Measurements from ENCODE around the gene TMEM26. TPM values are rescaled to one million over a fixed set of nuclear protein-coding genes. Genes with fewer than 3 reads are reported as not detected.
A peak's percentile ranks its signal among the peaks of the same experiment; 100 is the strongest.

Gene TMEM26
- polyA plus RNA-seq, 1 experiment, result 1.3 TPM

DNA sequence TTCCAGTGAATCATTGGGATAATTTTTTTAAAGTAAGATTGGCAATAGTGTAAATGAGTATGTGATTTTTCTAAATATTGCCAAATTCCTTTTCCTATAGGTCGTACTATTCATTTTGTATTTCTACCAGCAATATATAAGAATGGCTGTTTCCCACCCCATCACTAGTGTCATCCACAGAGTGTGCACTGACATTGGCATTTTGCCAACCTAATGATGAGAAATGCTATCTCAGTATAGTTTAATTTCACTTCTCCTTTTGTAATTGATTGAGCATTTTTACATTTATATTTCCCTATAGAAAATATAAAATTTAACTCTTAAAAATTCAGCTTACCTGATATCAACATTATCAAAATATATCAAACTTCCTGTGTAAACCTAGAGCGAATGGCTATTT lies 17.6 kb upstream of the TMEM26 start:
- ChIA-PET POLR2A (no interaction called here), CTCF (no interaction called here)
- H3K36me3 ChIP-seq (ENCODE audit: control insufficient read depth, insufficient read depth, low read length), result no peaks in the 10 kb centered on the region
- TF ChIP-seq, protein P1, sequence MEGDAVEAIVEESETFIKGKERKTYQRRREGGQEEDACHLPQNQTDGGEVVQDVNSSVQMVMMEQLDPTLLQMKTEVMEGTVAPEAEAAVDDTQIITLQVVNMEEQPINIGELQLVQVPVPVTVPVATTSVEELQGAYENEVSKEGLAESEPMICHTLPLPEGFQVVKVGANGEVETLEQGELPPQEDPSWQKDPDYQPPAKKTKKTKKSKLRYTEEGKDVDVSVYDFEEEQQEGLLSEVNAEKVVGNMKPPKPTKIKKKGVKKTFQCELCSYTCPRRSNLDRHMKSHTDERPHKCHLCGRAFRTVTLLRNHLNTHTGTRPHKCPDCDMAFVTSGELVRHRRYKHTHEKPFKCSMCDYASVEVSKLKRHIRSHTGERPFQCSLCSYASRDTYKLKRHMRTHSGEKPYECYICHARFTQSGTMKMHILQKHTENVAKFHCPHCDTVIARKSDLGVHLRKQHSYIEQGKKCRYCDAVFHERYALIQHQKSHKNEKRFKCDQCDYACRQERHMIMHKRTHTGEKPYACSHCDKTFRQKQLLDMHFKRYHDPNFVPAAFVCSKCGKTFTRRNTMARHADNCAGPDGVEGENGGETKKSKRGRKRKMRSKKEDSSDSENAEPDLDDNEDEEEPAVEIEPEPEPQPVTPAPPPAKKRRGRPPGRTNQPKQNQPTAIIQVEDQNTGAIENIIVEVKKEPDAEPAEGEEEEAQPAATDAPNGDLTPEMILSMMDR (IDR thresholded peaks at IDR 0.05; ENCODE audit: insufficient read depth, low read depth, low read length), result no peak
- H3K4me3 ChIP-seq (ENCODE audit: low read depth, low read length), result no peak overlapping the region
- no peak for DNase-seq (ENCODE audit: low read depth)
- no peaks in the 10 kb centered on the region for H3K27me3 ChIP-seq (ENCODE audit: control insufficient read depth, insufficient read depth, low read length)

GRCh38 chr10:61465901-61466632 lies 12.9 kb upstream of the TMEM26 start:
- H3K27me3 ChIP-seq (ENCODE audit: control insufficient read depth, insufficient read depth, low read length), result no peaks in the 10 kb centered on the region
- ChIA-PET POLR2A (no interaction called here), CTCF (no interaction called here)
- H3K36me3 ChIP-seq (ENCODE audit: control insufficient read depth, insufficient read depth, low read length), result no peaks in the 10 kb centered on the region
- TF ChIP-seq, protein P1 (IDR thresholded peaks at IDR 0.05; ENCODE audit: insufficient read depth, low read depth, low read length), result no peak
- no peak overlapping the region for H3K4me3 ChIP-seq (ENCODE audit: low read depth, low read length)
- no peak for DNase-seq (ENCODE audit: low read depth)

- DNase-seq (ENCODE audit: low read depth), result no peak
- no peaks in the 10 kb centered on the region for H3K27me3 ChIP-seq (ENCODE audit: control insufficient read depth, insufficient read depth, low read length)
- H3K36me3 ChIP-seq (ENCODE audit: control insufficient read depth, insufficient read depth, low read length), result no peaks in the 10 kb centered on the region
- no peak overlapping the region for H3K4me3 ChIP-seq (ENCODE audit: low read depth, low read length)
- CTCF ChIA-PET, result no interaction called here
- TF ChIP-seq, protein P1 (IDR thresholded peaks at IDR 0.05; ENCODE audit: insufficient read depth, low read depth, low read length), result no peak
- POLR2A ChIA-PET, result no interaction called here
Observed at GRCh38 chr10:61465171-61465496, 12.0 kb upstream of the TMEM26 start.

DNA sequence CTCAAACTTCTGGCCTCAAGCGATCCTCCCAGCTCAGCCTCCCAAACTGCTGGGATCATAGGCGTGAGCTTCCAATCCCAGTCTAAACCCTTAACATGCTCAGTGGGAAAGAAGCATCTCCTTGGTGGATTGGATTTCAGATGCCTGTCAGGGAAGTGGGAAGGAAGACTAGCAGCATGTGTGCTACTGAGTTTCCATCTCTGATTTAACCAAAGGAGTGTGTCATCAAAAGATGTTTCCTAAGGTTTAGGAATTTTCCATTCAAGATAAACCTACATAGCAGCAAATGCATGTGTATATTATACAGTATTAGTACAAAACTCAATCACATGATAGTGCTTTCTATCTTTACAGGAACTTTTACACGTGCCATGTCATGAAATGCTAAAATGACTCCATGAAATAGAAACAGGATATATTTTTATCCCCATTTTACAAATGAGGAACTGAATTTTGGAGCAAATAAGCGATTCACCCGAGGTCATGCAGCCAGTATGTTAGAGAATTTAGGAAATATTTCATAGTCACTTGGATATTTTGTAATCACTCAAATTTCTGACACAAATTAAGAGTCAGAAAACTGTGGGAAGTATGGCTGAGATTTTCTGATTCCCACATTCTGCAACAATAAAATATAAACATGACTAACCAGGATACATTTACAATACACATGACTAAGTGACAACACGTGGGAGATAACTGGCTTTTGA lies 11.4 kb upstream of the TMEM26 start:
- POLR2A ChIA-PET, result no interaction called here
- H3K4me3 ChIP-seq (ENCODE audit: low read depth, low read length), result no peak overlapping the region
- peak; percentile 45 for DNase-seq (ENCODE audit: low read depth)
- H3K36me3 ChIP-seq (ENCODE audit: control insufficient read depth, insufficient read depth, low read length), result no peaks in the 10 kb centered on the region
- TF ChIP-seq, protein P1 (IDR thresholded peaks at IDR 0.05; ENCODE audit: insufficient read depth, low read depth, low read length), result no peak
- H3K27me3 ChIP-seq (ENCODE audit: control insufficient read depth, insufficient read depth, low read length), result no peaks in the 10 kb centered on the region
- CTCF ChIA-PET, result no interaction called here

DNA sequence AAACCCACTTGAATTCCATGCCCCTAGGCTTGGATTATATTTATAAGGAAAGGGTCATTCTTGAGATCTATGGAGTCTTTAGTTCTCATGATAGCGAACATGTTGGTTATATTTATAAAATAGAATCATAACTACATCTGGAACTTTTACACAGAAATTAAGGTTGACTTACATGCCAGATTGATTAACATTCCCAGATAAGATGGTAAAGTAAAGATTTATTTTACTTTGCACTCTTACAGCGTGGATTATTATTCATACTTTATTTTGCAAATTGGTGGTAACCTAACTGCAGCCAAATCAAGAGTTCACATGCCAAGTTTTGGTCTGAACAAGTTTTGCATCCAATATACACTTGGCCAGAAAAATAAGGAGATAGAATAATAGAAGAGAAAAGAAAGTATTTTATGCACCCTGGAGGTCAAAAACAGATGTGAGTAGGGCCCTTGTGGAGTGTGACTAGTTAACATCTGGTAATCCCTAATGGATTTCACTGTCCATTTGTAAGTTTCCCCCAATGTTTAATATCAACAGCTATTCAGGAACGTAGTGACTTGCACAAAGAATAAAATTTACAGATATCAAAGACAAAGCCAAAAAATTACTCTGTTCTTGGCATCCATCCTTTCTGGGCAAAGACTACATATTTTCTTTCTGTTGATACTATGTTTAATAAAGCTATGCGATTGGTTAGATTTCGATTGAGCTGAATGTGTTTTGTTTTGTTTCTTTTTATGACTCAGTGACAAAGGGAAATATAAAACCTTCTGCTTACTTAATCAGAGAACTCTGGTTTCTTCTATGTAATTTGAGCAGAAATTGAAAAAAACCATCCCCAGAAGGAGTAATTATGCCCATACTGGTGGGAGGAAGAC lies 10.1 kb upstream of the TMEM26 start:
- Histone ChIP-seq H3K4me3 (ENCODE audit: low read depth, low read length) (no peak overlapping the region), H3K36me3 (ENCODE audit: control insufficient read depth, insufficient read depth, low read length) (no peaks in the 10 kb centered on the region), H3K27me3 (ENCODE audit: control insufficient read depth, insufficient read depth, low read length) (no peaks in the 10 kb centered on the region)
- ChIA-PET CTCF (interaction anchor here (1.2 kb wide), 1 partner anchor 24 kb away, joined by 3 read pairs; no protein-coding TSS in a partner anchor), POLR2A (no interaction called here)
- TF ChIP-seq, protein P1 (IDR thresholded peaks at IDR 0.05; ENCODE audit: insufficient read depth, low read depth, low read length), result no peak
- peak; percentile 67 for DNase-seq (ENCODE audit: low read depth)
